ENCODE results near the gene EMX1. TPM values are rescaled to one million over a fixed set of nuclear protein-coding genes. Genes with fewer than 3 reads are reported as not detected.

The EMX1 gene
- total RNA-seq, 2 donors from 2014 or later: 0.31 TPM; not detected in 1

- H3K4me1 ChIP-seq: peaks cover 0 to 42% of the 10 kb centered on the region in 2 donors
- H3K27ac ChIP-seq: no peak overlapping the region
- TF ChIP-seq, protein P1, sequence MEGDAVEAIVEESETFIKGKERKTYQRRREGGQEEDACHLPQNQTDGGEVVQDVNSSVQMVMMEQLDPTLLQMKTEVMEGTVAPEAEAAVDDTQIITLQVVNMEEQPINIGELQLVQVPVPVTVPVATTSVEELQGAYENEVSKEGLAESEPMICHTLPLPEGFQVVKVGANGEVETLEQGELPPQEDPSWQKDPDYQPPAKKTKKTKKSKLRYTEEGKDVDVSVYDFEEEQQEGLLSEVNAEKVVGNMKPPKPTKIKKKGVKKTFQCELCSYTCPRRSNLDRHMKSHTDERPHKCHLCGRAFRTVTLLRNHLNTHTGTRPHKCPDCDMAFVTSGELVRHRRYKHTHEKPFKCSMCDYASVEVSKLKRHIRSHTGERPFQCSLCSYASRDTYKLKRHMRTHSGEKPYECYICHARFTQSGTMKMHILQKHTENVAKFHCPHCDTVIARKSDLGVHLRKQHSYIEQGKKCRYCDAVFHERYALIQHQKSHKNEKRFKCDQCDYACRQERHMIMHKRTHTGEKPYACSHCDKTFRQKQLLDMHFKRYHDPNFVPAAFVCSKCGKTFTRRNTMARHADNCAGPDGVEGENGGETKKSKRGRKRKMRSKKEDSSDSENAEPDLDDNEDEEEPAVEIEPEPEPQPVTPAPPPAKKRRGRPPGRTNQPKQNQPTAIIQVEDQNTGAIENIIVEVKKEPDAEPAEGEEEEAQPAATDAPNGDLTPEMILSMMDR (IDR thresholded peaks at IDR 0.05): no peak
- H3K9me3 ChIP-seq: no peaks in the 10 kb centered on the region
- no peak for DNase-seq (ENCODE audit: low spot score)
- no peak overlapping the region for H3K4me3 ChIP-seq
- H3K36me3 ChIP-seq: peaks cover 12% of the 10 kb centered on the region
- no peaks in the 10 kb centered on the region for H3K27me3 ChIP-seq
Observed at GRCh38 chr2:72891091-72891818, 26.1 kb upstream of the EMX1 start.

DNA sequence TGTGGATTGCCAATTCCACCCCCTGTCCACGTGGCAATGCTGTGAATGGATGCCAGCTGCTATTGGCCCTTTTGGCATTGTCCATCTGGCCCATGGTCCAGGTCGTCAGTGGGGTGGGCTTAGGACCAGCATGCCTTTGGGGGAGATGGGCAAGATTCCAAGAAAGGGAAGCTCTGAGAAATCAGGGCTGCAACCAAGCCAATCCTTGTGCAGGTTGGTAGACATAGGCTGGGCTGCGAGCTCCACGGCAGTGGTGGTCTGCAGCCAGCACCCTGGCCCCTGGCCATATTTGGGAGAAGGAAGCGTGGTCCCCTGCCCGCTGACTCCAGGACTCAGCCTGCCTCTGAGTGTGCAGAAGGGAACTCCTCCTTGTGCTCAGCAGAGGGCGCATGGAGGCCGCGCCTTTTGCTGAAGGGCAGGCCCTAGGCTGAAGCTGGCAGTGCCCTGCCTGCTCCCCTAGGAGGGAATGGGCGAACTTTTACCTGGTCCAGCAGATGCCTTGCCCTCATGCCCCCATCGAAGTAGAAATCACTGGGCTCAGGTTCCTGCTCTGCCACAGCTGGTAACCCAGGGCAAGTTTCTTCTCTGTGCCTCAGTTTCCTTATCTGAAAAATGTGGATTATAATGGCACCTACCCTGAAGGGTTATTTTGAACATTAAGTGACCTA, 24.7 kb upstream of the EMX1 start:
- Histone ChIP-seq H3K27me3 (no peaks in the 10 kb centered on the region), H3K9me3 (no peaks in the 10 kb centered on the region), H3K4me1 (peaks cover 0 to 36% of the 10 kb centered on the region in 2 donors), H3K4me3 (no peak overlapping the region), H3K27ac (no peak overlapping the region), H3K36me3 (peaks cover 12% of the 10 kb centered on the region)
- TF ChIP-seq, protein P1 (IDR thresholded peaks at IDR 0.05): peak; percentile 73 to 82
- DNase-seq (ENCODE audit: low spot score): no peak

DNA sequence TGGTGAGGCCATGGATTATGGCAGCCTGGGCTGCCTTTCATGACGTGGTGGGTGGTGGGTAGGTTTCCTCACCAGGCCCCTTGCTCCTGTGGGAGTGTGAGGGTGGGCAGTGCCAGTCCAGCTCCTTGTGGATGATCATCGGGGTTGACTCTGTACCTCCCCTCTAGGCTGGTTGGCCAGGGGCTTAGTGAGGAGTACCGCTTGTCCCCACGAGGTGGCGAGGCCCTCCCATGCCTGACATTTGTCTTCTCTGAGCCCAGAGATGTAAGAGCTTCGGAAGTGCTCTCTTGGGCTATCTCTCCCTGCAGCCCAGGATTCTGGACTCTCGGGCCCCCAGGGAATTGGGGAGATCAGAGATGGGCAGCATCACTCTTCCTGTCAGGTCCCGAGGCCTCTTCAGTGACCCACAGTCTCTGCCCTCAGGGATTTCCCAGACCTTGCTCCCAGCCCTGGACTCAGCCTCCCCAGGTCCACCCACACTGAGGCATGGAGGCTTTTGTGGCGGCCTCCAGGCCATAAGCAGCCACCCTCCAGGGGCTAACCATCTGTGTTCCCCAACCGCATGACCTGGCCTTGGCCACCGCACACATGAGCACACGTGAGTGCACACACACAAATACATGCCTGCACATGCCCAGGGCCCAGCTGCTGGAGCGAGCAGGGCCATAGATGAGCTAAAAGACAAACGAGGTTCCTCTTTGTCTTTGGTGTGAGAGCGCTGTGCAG, 23.6 kb upstream of the EMX1 start:
- Histone ChIP-seq H3K4me1 (peaks cover 0 to 27% of the 10 kb centered on the region in 2 donors), H3K9me3 (no peaks in the 10 kb centered on the region), H3K27me3 (no peaks in the 10 kb centered on the region), H3K36me3 (peaks cover 12% of the 10 kb centered on the region), H3K27ac (no peak overlapping the region), H3K4me3 (no peak overlapping the region)
- TF ChIP-seq, protein P1 (IDR thresholded peaks at IDR 0.05): peak; percentile 42 to 78
- no peak for DNase-seq (ENCODE audit: low spot score)

- Histone ChIP-seq H3K9me3 (no peaks in the 10 kb centered on the region), H3K4me3 (no peak overlapping the region), H3K36me3 (peaks cover 12% of the 10 kb centered on the region), H3K4me1 (peaks cover 0 to 20% of the 10 kb centered on the region in 2 donors), H3K27ac (no peak overlapping the region), H3K27me3 (no peaks in the 10 kb centered on the region)
- TF ChIP-seq, protein P1 (IDR thresholded peaks at IDR 0.05): no peak
- no peak for DNase-seq (ENCODE audit: low spot score)
Observed at GRCh38 chr2:72894514-72894913, 22.8 kb upstream of the EMX1 start.

- Histone ChIP-seq H3K27me3 (no peaks in the 10 kb centered on the region), H3K27ac (no peak overlapping the region), H3K4me1 (peaks cover 0 to 15% of the 10 kb centered on the region in 2 donors), H3K4me3 (no peak overlapping the region), H3K36me3 (peaks cover 12% of the 10 kb centered on the region), H3K9me3 (no peaks in the 10 kb centered on the region)
- TF ChIP-seq, protein P1 (IDR thresholded peaks at IDR 0.05): no peak
- no peak for DNase-seq (ENCODE audit: low spot score)
Observed at GRCh38 chr2:72895154-72895553, 22.2 kb upstream of the EMX1 start.

Data from right atrium auricular region (tissue), 2 donors.